ENCODE measurements around the gene TRIM34.
"Not testable (repeated sequence)": the region's sequence is repeated elsewhere in the genome, so short reads cannot be mapped to it uniquely, and the experiment has no call there.

The TRIM34 gene

DNA sequence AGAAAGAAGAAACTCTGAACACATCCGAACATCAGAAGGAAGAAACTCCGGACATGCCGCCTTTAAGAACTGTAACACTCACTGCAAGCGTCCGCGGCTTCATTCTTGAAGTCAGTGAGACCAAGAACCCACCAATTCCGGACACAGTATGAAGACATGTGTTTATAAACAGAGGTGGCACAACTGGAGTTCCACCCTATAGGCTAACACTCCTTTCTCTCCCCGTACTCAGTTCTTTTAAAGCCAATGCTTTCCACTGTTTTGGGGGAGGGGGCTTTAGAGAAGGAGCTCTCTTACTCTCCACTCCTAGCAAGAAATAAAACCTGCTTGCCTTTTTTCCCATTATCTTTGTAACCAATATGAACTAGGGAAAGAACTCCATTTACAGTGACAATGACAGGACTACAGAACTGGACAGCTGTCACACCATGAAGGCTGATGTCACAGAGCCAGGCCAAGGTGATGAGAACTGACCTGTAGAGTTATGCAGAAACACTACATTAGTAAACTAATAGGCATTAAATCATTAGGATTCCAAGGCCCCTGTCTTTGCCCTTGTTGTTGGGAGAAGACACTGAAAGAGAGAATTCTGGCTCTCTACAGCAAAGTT is 59.3 kb downstream of the TRIM34 start:
- DNase-seq (ENCODE audit: low read depth in 2 of 2, low spot score in 1 of 2): no peak

DNA sequence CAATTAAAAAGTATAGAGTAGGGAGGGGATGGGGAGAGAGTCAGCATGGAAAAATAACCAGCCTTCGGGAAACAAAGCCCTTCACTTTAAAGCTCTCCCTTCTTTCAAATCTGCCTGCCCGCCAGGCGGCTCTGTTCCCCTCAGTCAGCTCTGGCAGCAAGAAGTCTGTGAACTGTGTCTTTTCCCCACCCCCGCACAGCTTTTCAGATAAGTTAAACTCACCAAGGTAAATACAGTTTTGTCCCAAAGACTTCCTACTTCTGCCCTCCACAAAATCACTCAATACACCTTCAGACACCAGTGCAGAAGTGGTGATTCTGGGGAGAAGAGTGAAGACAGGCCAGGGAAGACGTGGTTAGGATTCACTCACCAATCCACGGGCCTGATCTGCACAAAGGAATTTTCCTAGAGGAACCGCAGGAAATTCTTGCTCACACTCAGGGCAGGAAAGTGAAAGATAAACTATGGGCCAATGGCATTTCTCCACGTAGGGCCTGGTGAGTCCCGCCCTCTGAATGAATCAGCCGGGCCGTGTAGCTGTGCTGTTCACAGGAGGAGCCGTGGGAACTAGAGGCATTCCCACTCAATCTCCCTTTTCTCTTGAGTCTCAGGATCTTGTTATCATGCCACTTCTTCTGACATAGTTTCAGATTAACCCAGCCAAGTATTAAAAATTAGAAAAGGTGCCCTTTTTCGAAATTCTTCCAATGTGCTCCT is 60.0 kb downstream of the TRIM34 start, which contains the start of gene TRIM5:
Gene TRIM5 (minus strand): TSS at position 429 of the 717 bp plus-strand sequence. CDS start 4,897 bp downstream, outside the sequence.
- DNase-seq (ENCODE audit: low read depth in 2 of 2, low spot score in 1 of 2): peak; percentile 64 to 66

- no peak for DNase-seq (ENCODE audit: low read depth in 2 of 2, low spot score in 1 of 2)
Observed at GRCh38 chr11:5686426-5686825, 61.6 kb downstream of the TRIM34 start.

DNA sequence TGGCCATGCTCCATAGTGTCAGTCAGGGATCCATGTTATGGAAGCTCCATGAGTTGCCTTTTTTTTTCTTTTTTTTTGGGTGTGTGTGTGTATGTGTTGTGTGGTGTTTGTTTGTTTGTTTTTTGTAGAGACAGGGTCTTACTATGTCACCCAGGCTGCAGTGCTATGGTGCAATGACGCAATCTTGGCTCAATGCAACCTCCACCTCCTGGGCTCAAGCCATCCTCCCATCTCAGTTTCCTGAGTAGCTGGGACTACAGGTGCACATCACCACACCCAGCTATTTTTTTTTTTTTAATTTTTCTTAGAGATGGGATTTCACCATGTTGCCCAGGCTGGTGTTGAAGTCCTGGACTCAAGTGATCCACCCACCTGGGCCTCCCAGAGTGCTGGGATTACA is 63.7 kb downstream of the TRIM34 start:
- no peak for DNase-seq (ENCODE audit: low read depth in 2 of 2, low spot score in 1 of 2)

GRCh38 chr11:5689551-5689983 is 64.8 kb downstream of the TRIM34 start, which contains the start of gene TRIM22:
Gene TRIM22 (plus strand): TSS chr11:5689790. CDS start chr11:5696233, 6,443 bp downstream.
- no peak for DNase-seq (ENCODE audit: low read depth in 2 of 2, low spot score in 1 of 2)

DNA sequence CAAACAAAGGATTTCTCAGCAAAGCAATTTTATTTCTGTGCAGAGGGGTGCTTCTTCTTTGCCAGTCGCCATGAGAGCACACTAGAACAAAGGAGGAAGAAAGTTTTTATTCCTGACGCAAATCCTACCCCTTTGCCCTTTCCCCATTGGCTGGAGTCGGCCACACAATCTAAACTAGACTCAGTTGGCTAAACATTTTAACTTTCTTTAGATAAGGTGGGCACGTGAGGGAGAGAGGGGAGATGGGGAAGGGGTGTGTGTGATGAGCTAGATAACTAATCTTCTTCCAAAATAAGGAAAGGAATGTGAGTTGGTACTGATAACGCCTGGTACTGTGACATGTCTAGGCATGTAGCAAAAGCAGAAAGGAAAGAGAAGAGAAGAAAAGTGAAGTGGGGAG is 65.4 kb downstream of the TRIM34 start:
- no peak for DNase-seq (ENCODE audit: low read depth in 2 of 2, low spot score in 1 of 2)

DNA sequence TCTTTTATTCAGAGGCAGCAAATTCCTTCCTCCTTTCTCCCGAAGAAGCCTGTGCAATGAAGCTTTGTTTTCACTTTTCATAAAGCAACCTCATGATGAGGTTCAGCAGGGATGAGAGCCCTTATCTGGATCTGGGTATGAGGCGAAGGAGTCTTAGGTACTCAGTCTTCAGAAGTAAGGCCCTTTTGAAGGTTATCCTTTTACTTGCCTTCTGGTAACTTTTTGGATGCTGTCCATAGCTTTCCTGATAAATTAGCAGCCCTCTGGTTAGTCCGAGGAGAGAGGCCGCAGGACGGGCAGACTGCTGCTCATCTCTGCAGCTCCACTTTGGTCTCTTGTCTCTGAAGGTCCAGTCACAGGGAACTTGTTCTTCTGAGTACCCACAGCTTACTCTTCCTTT is 65.9 kb downstream of the TRIM34 start:
- DNase-seq (ENCODE audit: low read depth in 2 of 2, low spot score in 1 of 2): no peak

DNA sequence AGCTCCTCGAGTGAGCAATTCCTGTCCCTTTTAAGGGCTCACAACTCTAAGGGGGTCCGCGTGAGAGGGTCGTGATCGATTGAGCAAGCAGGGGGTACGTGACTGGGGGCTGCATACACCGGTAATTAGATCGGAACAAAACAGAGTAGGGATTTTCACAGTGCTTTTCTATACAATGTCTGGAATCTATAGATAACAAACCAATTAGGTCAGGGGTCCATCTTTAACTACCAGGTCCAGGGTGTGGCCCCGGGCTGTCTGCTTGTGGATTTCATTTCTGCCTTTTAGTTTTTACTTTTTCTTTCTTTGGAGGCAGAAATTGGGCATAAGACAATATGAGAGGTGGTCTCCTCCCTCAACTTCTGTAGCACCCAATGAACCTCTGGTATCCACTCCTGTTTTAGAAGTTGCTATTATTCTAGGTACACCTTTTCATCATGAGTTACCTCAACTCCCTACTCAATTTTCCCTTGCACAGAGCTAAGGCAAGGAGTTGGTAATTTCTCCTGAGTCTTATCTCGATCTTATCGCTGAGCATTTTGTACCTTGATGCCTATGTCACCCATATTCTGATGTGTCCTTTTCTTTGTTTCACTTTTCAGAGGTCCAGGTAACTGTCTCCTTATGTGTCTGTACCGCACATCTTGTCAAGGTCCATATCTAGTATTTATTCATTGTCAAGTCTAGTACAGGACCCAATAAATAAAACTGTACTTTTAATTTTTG is 66.6 kb downstream of the TRIM34 start:
- DNase-seq (ENCODE audit: low read depth in 2 of 2, low spot score in 1 of 2): not testable (repeated sequence)

GRCh38 chr11:5691964-5692361 is 67.2 kb downstream of the TRIM34 start:
- DNase-seq (ENCODE audit: low read depth in 2 of 2, low spot score in 1 of 2): no peak
